IMR-90 (cell line): ENCODE measurements around the gene CP. TPM values are rescaled to one million over a fixed set of nuclear protein-coding genes. Genes with fewer than 3 reads are reported as not detected.

ENCODE experiments used
- ATAC-seq: fragments of 200-7000 bp; cut with Tn5 transposase; 2 replicates; pipeline ENCODE4 v1.9.1; 2020; ENCODE audit warnings: low read depth, mild to moderate bottlenecking, moderate library complexity
- BruUV-seq: library from RNA; stranded (reverse); fragments of 400-500 nt; replicated peaks from 2 replicates; lab custom pipeline; 2021; lab: Mats Ljungman, UMichigan
- CTCF ChIA-PET: fragments of 300-600 bp; formaldehyde crosslinking; extraction: SDS; loops from one replicate; lab custom pipeline; 2021; ENCODE audit warnings: antibody characterized with exemption; lab: Yijun Ruan, JAX
- POLR2A ChIA-PET: fragments of 300-600 bp; sonication (Branson Sonifier 250); formaldehyde crosslinking; loops from one replicate; lab custom pipeline; 2022; ENCODE audit warnings: antibody characterized with exemption; ENCODE audit not compliant: unreplicated experiment; lab: Charles Lee
- DNase-seq: peaks from one replicate; pipeline ENCODE4 v3.0.0; 2013
- H2AFZ ChIP-seq: replicated peaks from 2 replicates; pipeline ENCODE3; 2013; ENCODE audit warnings: low read length, mild to moderate bottlenecking; ENCODE audit not compliant: poor library complexity
- H2AK5ac ChIP-seq: 2 replicates; pipeline ENCODE4 v1.6.1; 2013; ENCODE audit warnings: low read depth, low read length, inconsistent platforms
- H2AK9ac ChIP-seq: replicated peaks from 2 replicates; pipeline ENCODE3; 2013; ENCODE audit warnings: mild to moderate bottlenecking, low read depth, low read length, moderate library complexity; ENCODE audit not compliant: poor library complexity
- H2BK120ac ChIP-seq: 2 replicates; pipeline ENCODE4 v1.6.1; 2013; ENCODE audit warnings: low read depth, low read length, inconsistent platforms
- H2BK15ac ChIP-seq: 3 replicates; pipeline ENCODE4 v1.6.1; 2013; ENCODE audit warnings: low read depth, low read length, inconsistent platforms
- H2BK20ac ChIP-seq: 2 replicates; pipeline ENCODE4 v1.6.1; 2013; ENCODE audit warnings: low read depth, mild to moderate bottlenecking, inconsistent platforms, low read length, moderate library complexity
- H2BK5ac ChIP-seq: 2 replicates; pipeline ENCODE4 v1.6.1; 2013; ENCODE audit warnings: mild to moderate bottlenecking, low read depth, low read length, inconsistent platforms; ENCODE audit not compliant: poor library complexity, severe bottlenecking
- H3K14ac ChIP-seq: replicated peaks from 2 replicates; pipeline ENCODE4 v1.6.1; 2013; ENCODE audit warnings: low read depth, low read length, inconsistent platforms
- H3K18ac ChIP-seq: 2 replicates; pipeline ENCODE4 v1.6.1; 2013; ENCODE audit warnings: low read depth, low read length, control low read depth
- H3K23ac ChIP-seq: 2 replicates; pipeline ENCODE4 v1.6.1; 2013; ENCODE audit warnings: low read depth, low read length, inconsistent platforms
- H3K27ac ChIP-seq: 2 replicates; pipeline ENCODE4 v1.5.1; 2013; ENCODE audit warnings: mild to moderate bottlenecking, control low read depth, low read length; ENCODE audit not compliant: insufficient read depth
- H3K27me3 ChIP-seq: 2 replicates; pipeline ENCODE4 v1.6.1; 2013; ENCODE audit warnings: low read length; ENCODE audit not compliant: control insufficient read depth, insufficient read depth
- H3K36me3 ChIP-seq: 2 replicates; pipeline ENCODE4 v1.6.1; 2013; ENCODE audit warnings: low read length, mixed read lengths; ENCODE audit not compliant: control insufficient read depth, insufficient read depth
- H3K4ac ChIP-seq: 2 replicates; pipeline ENCODE4 v1.6.1; 2013; ENCODE audit warnings: low read depth, low read length, inconsistent platforms
- H3K4me1 ChIP-seq: 2 replicates; pipeline ENCODE4 v1.6.1; 2013; ENCODE audit warnings: low read length, mixed read lengths; ENCODE audit not compliant: control insufficient read depth, insufficient read depth
- H3K4me2 ChIP-seq: 2 replicates; pipeline ENCODE4 v1.6.1; 2013; ENCODE audit warnings: low read depth, mild to moderate bottlenecking, control low read depth, low read length, moderate library complexity
- H3K4me3 ChIP-seq: 2 replicates; pipeline ENCODE4 v1.5.1; 2013; ENCODE audit warnings: low read depth, mild to moderate bottlenecking, control low read depth, low read length, moderate library complexity; ENCODE audit not compliant: insufficient read depth
- H3K56ac ChIP-seq: 2 replicates; pipeline ENCODE4 v1.6.1; 2013; ENCODE audit warnings: low read length, inconsistent platforms; ENCODE audit not compliant: insufficient read depth; ENCODE audit errors: extremely low read depth
- H3K79me1 ChIP-seq, 2 experiments: 2 replicates each; pipeline ENCODE4 v1.6.1; 2013; ENCODE audit warnings: low read length in 2 of 2, inconsistent platforms in 1 of 2, low read depth in 1 of 2
- H3K9ac ChIP-seq: 2 replicates; pipeline ENCODE4 v1.6.1; 2013; ENCODE audit warnings: low read depth, low read length, control low read depth
- H3K9me1 ChIP-seq: 2 replicates; pipeline ENCODE4 v1.6.1; 2013; ENCODE audit warnings: low read length, inconsistent platforms; ENCODE audit not compliant: insufficient read depth
- H3K9me3 ChIP-seq: 2 replicates; pipeline ENCODE4 v1.6.1; 2013; ENCODE audit warnings: low read length; ENCODE audit not compliant: control insufficient read depth, insufficient read depth
- H4K20me1 ChIP-seq: 2 replicates; pipeline ENCODE4 v1.6.1; 2013; ENCODE audit warnings: low read length, inconsistent platforms; ENCODE audit not compliant: insufficient read depth
- H4K5ac ChIP-seq: 2 replicates; pipeline ENCODE4 v1.6.1; 2013; ENCODE audit warnings: mild to moderate bottlenecking, low read depth, low read length, control low read depth
- H4K8ac ChIP-seq, 2 experiments: 2 replicates each; pipeline ENCODE4 v1.6.1; 2013; ENCODE audit warnings: low read depth in 2 of 2, low read length in 2 of 2, control low read depth in 1 of 2, inconsistent platforms in 1 of 2
- H4K91ac ChIP-seq: 2 replicates; pipeline ENCODE4 v1.6.1; 2013; ENCODE audit warnings: low read depth, low read length, inconsistent platforms; ENCODE audit not compliant: insufficient read depth
- BHLHE40 ChIP-seq: fragments of 150-350 bp; IDR thresholded peaks from 2 replicates; pipeline ENCODE4 v1.6.1; 2016; ENCODE audit warnings: mild to moderate bottlenecking, low read depth, low read length
- CHD1 ChIP-seq: IDR thresholded peaks from 2 replicates; pipeline ENCODE4 v1.6.1; 2012; ENCODE audit warnings: low read depth, low read length, improper control_type of control experiment
- FOS ChIP-seq: fragments of 150-350 bp; IDR thresholded peaks from 2 replicates; pipeline ENCODE4 v1.6.1; 2016; ENCODE audit warnings: low read depth, low read length
- MAZ ChIP-seq: IDR thresholded peaks from 2 replicates; pipeline ENCODE4 v1.6.1; 2012; ENCODE audit warnings: low read depth, mild to moderate bottlenecking, low read length, improper control_type of control experiment, moderate library complexity, borderline replicate concordance
- POLR2A ChIP-seq: IDR thresholded peaks from 2 replicates; pipeline ENCODE4 v1.6.1; 2012; ENCODE audit warnings: mild to moderate bottlenecking, low read depth, low read length
- RFX5 ChIP-seq: IDR thresholded peaks from 2 replicates; pipeline ENCODE4 v1.8.0; 2012; ENCODE audit warnings: low read depth, mild to moderate bottlenecking, low read length, moderate library complexity
- SMC3 ChIP-seq: fragments of 150-350 bp; IDR thresholded peaks from 2 replicates; pipeline ENCODE4 v1.6.1; 2016; ENCODE audit warnings: low read depth, mild to moderate bottlenecking, antibody characterized with exemption, low read length, moderate library complexity
- WGBS, 2 experiments: methylation state at CpG; one replicate each; pipeline versions ENCODE4 v1.1.5 to v1.1.7; 2013; ENCODE audit warnings: missing lambda C conversion rate in 2 of 2; ENCODE audit not compliant: insufficient read length in 1 of 2; ENCODE audit errors: extremely low coverage in 2 of 2; 5-methylcytosine and 5-hydroxymethylcytosine counted together
- dilution Hi-C: fragments of 300-500 bp; cut with HindIII; formaldehyde crosslinking; loops from one replicate; pipeline ENCODE4 v1.14.3; 2018; ENCODE audit warnings: low sequenced_read_pairs; ENCODE audit not compliant: unreplicated experiment
- in situ Hi-C: fragments of 300-500 bp; cut with MboI; formaldehyde crosslinking; loops from 3 replicates; pipeline ENCODE4 v1.14.3; 2019; ENCODE audit warnings: low sequenced_read_pairs, inconsistent platforms, mixed read lengths
- intact Hi-C: fragments of 100-400 bp; cut with micrococcal nuclease; formaldehyde crosslinking; loops from 2 replicates; pipeline ENCODE4 v1.10.0; 2022
- polyA plus RNA-seq, 3 experiments: library from polyadenylated mRNA; depleted of rRNA; stranded (reverse); fragments of >200 nt; gene quantifications; 2 replicates each; pipeline ENCODE4 v1.2.3, GENCODE V29; 2012; ENCODE audit warnings: low replicate concordance in 1 of 3
- total RNA-seq: library from RNA; depleted of rRNA; stranded (reverse); fragments of >200 nt; gene quantifications from 2 replicates; pipeline ENCODE4 v1.2.3, GENCODE V29; 2012
- TF ChIP-seq, protein P1 (sequence below): conservative IDR thresholded peaks from 2 replicates; pipeline ENCODE4 v1.5.1; 2012; ENCODE audit warnings: mild to moderate bottlenecking, low read depth, low read length, improper control_type of control experiment

CP gene
- total and polyA plus RNA-seq, 2 of the 4 experiments (the other 2 are of a cell fraction) = not detected

- H2BK5ac ChIP-seq = no peak overlapping the region
- dilution Hi-C loops (no loop called here), intact Hi-C loops (no loop called here), in situ Hi-C loops (no loop called here)
- H3K4ac ChIP-seq = no peak overlapping the region
- no peak overlapping the region for H2BK20ac ChIP-seq
- H2BK120ac ChIP-seq = no peak overlapping the region
- H2BK15ac ChIP-seq = no peak overlapping the region
- no peak overlapping the region for H2AK9ac ChIP-seq
- H4K8ac ChIP-seq = no peak overlapping the region
- no peak overlapping the region for H3K4me3 ChIP-seq
- ATAC-seq (no peak), DNase-seq (no peak)
- H3K27ac ChIP-seq = no peak overlapping the region
- H4K91ac ChIP-seq = no peak overlapping the region
- H3K27me3 ChIP-seq = no peaks in the 10 kb centered on the region
- H3K56ac ChIP-seq = no peak overlapping the region
- H4K20me1 ChIP-seq = no peaks in the 10 kb centered on the region
- ChIA-PET POLR2A (no interaction called here), CTCF (no interaction called here)
- 0 out of 2 replicates have a peak, but pooled peaks cover 2% of the 10 kb centered on the region for H3K9me1 ChIP-seq
- no CpG with 5 or more reads among the region's 1 CpG for WGBS, 2 experiments
- H4K5ac ChIP-seq = no peak overlapping the region
- H3K79me1 ChIP-seq = no peaks in the 10 kb centered on the region
- no peaks in the 10 kb centered on the region for H3K36me3 ChIP-seq
- no peak overlapping the region for H2AFZ ChIP-seq
- no peaks in the 10 kb centered on the region for H3K9me3 ChIP-seq
- H3K4me2 ChIP-seq = no peak overlapping the region
- peaks cover 6% of the 10 kb centered on the region for H3K4me1 ChIP-seq
- no peak overlapping the region for H2AK5ac ChIP-seq
- TF ChIP-seq MAZ (no peak), SMC3 (no peak), CHD1 (no peak), POLR2A (no peak), RFX5 (no peak), FOS (no peak), BHLHE40 (no peak)
- TF ChIP-seq, protein P1, sequence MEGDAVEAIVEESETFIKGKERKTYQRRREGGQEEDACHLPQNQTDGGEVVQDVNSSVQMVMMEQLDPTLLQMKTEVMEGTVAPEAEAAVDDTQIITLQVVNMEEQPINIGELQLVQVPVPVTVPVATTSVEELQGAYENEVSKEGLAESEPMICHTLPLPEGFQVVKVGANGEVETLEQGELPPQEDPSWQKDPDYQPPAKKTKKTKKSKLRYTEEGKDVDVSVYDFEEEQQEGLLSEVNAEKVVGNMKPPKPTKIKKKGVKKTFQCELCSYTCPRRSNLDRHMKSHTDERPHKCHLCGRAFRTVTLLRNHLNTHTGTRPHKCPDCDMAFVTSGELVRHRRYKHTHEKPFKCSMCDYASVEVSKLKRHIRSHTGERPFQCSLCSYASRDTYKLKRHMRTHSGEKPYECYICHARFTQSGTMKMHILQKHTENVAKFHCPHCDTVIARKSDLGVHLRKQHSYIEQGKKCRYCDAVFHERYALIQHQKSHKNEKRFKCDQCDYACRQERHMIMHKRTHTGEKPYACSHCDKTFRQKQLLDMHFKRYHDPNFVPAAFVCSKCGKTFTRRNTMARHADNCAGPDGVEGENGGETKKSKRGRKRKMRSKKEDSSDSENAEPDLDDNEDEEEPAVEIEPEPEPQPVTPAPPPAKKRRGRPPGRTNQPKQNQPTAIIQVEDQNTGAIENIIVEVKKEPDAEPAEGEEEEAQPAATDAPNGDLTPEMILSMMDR = no peak
- BruUV-seq = no TSS peak
- H3K14ac ChIP-seq = no peak overlapping the region
- no peak overlapping the region for H3K18ac ChIP-seq
- no peak overlapping the region for H3K23ac ChIP-seq
- H3K9ac ChIP-seq = no peak overlapping the region
Observed at GRCh38 chr3:149195221-149195620, 26.4 kb downstream of the CP start.
